Measurements from ENCODE around the gene POLR3E. TPM values are rescaled to one million over a fixed set of nuclear protein-coding genes. Genes with fewer than 3 reads are reported as not detected.

POLR3E gene
- total and polyA plus RNA-seq, 4 donors = 16.0 to 42.9 (median 18.3) TPM

- no peak for DNase-seq (ENCODE audit: low spot score)
- H3K9ac ChIP-seq (ENCODE audit: low read depth in 1 of 2, low read length in 2 of 2) = no peak overlapping the region
- no peak overlapping the region for H3K27ac ChIP-seq (ENCODE audit: low read depth in 1 of 2, low read length in 2 of 2)
- TF ChIP-seq RXRA (IDR thresholded peaks at IDR 0.05) (no peak), NR2F2 (IDR thresholded peaks at IDR 0.05) (no peak)
- no peaks in the 10 kb centered on the region for H3K36me3 ChIP-seq (ENCODE audit: control insufficient read depth in 4 of 4, insufficient read depth in 3 of 4, low read depth in 1 of 4, low read length in 3 of 4)
- WGBS = 88% methylated on average over 1 of the region's 1 CpG
- H3K4me3 ChIP-seq (ENCODE audit: low read depth in 1 of 3, low read length in 3 of 3) = no peak overlapping the region
- H3K4me1 ChIP-seq (ENCODE audit: control insufficient read depth in 4 of 4, insufficient read depth in 4 of 4, low read length in 3 of 4) = peaks cover 11 to 32% (median 19%) of the 10 kb centered on the region in 4 donors
- H3K27me3 ChIP-seq (ENCODE audit: control insufficient read depth in 4 of 4, insufficient read depth in 4 of 4, low read length in 3 of 4) = no peaks in the 10 kb centered on the region
- no peaks in the 10 kb centered on the region for H3K9me3 ChIP-seq (ENCODE audit: control insufficient read depth in 4 of 4, low read length in 3 of 4)
Measured at GRCh38 chr16:22358000-22358399, 60.8 kb downstream of the POLR3E start.

- no peak for TF ChIP-seq CTCF (IDR thresholded peaks at IDR 0.05; ENCODE audit: low read depth, low read length, missing input control)
- TF ChIP-seq HNF4A (conservative IDR thresholded peaks at IDR 0.05) = peak in 1 of 2 donors; percentile 6
- H3K4me3 ChIP-seq (ENCODE audit: low read depth in 1 of 3, low read length in 3 of 3) = no peak overlapping the region
- H3K9me3 ChIP-seq (ENCODE audit: control insufficient read depth in 4 of 4, low read length in 3 of 4) = no peaks in the 10 kb centered on the region
- H3K36me3 ChIP-seq (ENCODE audit: control insufficient read depth in 4 of 4, insufficient read depth in 3 of 4, low read depth in 1 of 4, low read length in 3 of 4) = peaks cover 0 to 8% (median 5%) of the 10 kb centered on the region in 4 donors
- H3K27ac ChIP-seq (ENCODE audit: low read depth in 1 of 2, low read length in 2 of 2) = peak overlapping the region in 1 of 2 donors; percentile 49
- H3K4me1 ChIP-seq (ENCODE audit: control insufficient read depth in 4 of 4, insufficient read depth in 4 of 4, low read length in 3 of 4) = peaks cover 5 to 17% (median 9%) of the 10 kb centered on the region in 4 donors
- DNase-seq (ENCODE audit: low spot score) = no peak
- no peak overlapping the region for H3K9ac ChIP-seq (ENCODE audit: low read depth in 1 of 2, low read length in 2 of 2)
- H3K27me3 ChIP-seq (ENCODE audit: control insufficient read depth in 4 of 4, insufficient read depth in 4 of 4, low read length in 3 of 4) = no peaks in the 10 kb centered on the region
Measured at GRCh38 chr16:22359679-22360078, 62.5 kb downstream of the POLR3E start.

GRCh38 chr16:22360963-22361659, 63.9 kb downstream of the POLR3E start:
- Histone ChIP-seq H3K4me1 (ENCODE audit: control insufficient read depth in 4 of 4, insufficient read depth in 4 of 4, low read length in 3 of 4) (peaks cover 5 to 17% (median 8%) of the 10 kb centered on the region in 4 donors), H3K27ac (ENCODE audit: low read depth in 1 of 2, low read length in 2 of 2) (no peak overlapping the region)
- 93% methylated on average over 8 of the region's 8 CpGs for WGBS

More at GRCh38 chr16:22360963-22361659, 63.9 kb downstream of the POLR3E start:
- TF ChIP-seq FOXA1 (IDR thresholded peaks at IDR 0.05) (no peak), GABPA (IDR thresholded peaks at IDR 0.05 in 1 of 2, conservative IDR thresholded peaks at IDR 0.05 in 1 of 2) (no peak), ATF3 (IDR thresholded peaks at IDR 0.05) (no peak), YY1 (IDR thresholded peaks at IDR 0.05) (no peak), CTCF (IDR thresholded peaks at IDR 0.05; ENCODE audit: low read depth, low read length, missing input control) (no peak), MAX (IDR thresholded peaks at IDR 0.05) (no peak), TAF1 (conservative IDR thresholded peaks at IDR 0.05) (no peak), REST (IDR thresholded peaks at IDR 0.05) (no peak), HNF4G (IDR thresholded peaks at IDR 0.05) (no peak), RAD21 (IDR thresholded peaks at IDR 0.05) (no peak), HNF4A (conservative IDR thresholded peaks at IDR 0.05) (no peak), JUND (IDR thresholded peaks at IDR 0.05) (no peak), RXRA (IDR thresholded peaks at IDR 0.05) (no peak), EGR1 (IDR thresholded peaks at IDR 0.05; ENCODE audit: low read depth in 2 of 2) (no peak), NR2F2 (IDR thresholded peaks at IDR 0.05) (no peak), FOXA2 (IDR thresholded peaks at IDR 0.05) (no peak), ZBTB33 (IDR thresholded peaks at IDR 0.05) (no peak), SP1 (IDR thresholded peaks at IDR 0.05) (no peak)
- no peak overlapping the region for H3K4me3 ChIP-seq (ENCODE audit: low read depth in 1 of 3, low read length in 3 of 3)
- peaks cover 0 to 9% (median 7%) of the 10 kb centered on the region in 4 donors for H3K36me3 ChIP-seq (ENCODE audit: control insufficient read depth in 4 of 4, insufficient read depth in 3 of 4, low read depth in 1 of 4, low read length in 3 of 4)
- no peak for DNase-seq (ENCODE audit: low spot score)
- H3K9me3 ChIP-seq (ENCODE audit: control insufficient read depth in 4 of 4, low read length in 3 of 4) = no peaks in the 10 kb centered on the region
- H3K27me3 ChIP-seq (ENCODE audit: control insufficient read depth in 4 of 4, insufficient read depth in 4 of 4, low read length in 3 of 4) = no peaks in the 10 kb centered on the region
- no peak overlapping the region for H3K9ac ChIP-seq (ENCODE audit: low read depth in 1 of 2, low read length in 2 of 2)
